ENCODE measurements around the gene PRSS8. TPM values are rescaled to one million over a fixed set of nuclear protein-coding genes. Genes with fewer than 3 reads are reported as not detected.

The PRSS8 gene
- total RNA-seq: not detected in 2 replicates

DNA sequence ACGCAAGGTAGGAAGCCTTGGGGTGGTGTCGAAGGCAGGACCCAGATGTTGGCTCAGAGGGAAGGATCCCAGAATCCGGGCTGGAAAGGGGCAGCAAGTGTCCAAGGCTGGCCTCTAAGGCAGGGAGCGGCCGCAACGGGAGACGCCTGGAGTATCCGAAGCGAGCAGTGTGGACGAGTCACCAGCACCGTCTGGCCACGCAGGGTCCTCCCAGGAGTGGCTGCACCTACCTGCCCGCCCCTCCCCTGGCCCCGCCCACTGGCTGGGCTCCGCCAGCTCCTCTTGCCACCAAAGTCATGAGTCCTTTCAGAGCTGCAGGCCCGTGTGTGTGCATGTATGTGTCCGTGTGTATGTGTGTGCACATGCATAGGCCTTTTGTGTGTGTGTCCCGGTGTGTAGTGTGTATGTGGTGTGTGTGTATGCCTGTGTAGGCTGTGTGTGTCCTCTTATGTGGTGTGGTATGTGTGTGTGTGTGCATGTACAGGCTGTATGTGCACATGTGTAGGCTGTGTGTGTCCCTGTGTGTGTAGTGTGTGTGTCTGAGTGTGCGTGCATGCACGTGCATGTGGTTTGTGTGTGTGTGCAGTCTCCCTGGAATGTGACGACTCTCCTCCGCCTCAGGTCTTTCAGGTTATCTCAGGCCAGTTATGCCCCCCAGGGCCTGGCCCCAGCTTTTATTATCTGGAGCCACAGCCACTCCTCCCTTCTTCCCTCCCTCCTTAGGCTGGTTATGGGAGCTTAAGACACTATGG, at the start of gene PRSS8:
PRSS8 (minus strand) TSS at position 193 of the 752 bp plus-strand sequence. CDS start 229 bp downstream, outside the sequence.

DNA sequence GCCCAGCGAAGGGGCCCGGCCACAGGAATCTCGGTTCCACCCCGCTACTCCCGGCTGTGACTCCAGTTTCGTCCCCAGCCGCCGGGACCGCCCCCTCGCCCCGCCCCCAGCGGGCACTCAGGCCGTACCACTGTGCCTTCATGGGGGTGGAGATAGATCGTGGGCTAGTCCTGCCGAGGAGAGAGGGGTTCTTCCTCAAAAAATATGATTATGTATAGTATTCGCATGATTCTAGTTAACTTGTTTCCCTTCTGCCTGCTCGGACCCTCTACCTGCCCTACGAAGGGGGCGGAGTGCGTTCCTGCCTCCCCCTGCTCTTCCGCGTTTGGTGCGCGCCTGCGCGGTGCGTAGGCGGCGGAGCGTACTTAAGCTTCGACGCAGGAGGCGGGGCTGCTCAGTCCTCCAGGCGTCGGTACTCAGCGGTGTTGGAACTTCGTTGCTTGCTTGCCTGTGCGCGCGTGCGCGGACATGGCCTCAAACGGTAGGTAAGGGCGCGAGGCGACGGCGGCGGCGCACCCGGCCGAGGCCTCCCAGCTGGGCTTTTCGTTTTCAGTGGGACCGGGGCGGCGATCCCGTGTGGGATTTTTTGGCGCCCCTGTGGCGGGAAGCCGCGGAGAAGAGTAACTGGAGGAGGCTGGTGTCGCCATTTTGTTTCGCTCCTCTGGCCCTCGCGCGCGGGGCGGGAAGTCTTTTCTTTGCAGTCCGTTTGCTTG, 44.4 kb upstream of the PRSS8 start, which contains the start of gene FUS:
FUS (plus strand) TSS at position 393 of the 713 bp plus-strand sequence; CDS start at position 469, 76 bp downstream.

DNA sequence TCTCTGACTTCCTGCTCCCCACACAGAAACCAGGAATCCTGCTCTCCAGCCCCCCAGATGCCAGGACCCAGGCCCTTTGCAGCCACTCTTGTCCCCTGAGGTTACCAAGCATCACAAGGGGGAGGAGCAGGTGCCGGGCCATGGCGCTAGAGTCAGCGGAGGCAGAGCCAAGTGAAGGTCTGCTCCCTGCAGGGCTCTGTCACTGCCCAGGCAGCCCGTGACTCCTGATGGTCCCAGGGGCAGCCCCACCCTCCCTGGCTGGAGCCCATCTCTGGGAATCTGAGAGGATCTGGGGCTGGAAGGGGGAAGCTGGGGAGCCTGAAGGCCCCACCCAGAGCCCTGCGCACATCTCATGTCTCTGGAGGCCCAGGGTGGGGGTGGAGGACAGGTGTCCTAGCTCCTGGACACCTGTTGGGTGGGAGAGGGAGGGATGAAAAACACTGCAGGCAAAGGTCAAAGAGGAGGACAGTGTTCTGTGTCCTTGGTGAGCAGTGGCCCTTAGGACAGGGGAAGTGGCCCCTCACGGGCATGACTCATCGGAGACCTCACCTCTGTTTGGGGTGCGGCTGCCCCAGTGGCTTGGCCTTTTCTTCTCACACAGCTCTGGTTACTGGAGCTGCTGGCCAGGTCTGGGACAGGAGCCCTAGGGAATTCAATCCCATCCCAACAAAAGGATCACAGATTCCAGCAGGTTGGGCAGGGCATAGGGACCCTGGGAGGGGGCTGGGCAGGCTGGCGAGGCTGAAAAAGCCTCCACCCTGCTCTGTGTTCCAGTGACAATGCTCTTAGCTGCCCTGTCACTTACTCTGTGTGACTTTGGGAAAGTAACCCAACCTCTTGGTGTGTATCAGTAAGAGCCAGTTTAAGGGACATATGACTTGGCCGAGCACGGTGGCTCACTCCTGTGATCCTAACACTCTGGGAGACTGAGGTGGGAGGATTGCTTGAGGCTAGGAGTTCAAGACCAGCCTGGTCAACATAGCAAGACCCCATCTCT, 14.7 kb upstream of the PRSS8 start, which contains the start of gene PRSS36:
PRSS36 (minus strand) TSS at position 173 of the 997 bp plus-strand sequence; CDS start at position 142, 31 bp downstream.

DNA sequence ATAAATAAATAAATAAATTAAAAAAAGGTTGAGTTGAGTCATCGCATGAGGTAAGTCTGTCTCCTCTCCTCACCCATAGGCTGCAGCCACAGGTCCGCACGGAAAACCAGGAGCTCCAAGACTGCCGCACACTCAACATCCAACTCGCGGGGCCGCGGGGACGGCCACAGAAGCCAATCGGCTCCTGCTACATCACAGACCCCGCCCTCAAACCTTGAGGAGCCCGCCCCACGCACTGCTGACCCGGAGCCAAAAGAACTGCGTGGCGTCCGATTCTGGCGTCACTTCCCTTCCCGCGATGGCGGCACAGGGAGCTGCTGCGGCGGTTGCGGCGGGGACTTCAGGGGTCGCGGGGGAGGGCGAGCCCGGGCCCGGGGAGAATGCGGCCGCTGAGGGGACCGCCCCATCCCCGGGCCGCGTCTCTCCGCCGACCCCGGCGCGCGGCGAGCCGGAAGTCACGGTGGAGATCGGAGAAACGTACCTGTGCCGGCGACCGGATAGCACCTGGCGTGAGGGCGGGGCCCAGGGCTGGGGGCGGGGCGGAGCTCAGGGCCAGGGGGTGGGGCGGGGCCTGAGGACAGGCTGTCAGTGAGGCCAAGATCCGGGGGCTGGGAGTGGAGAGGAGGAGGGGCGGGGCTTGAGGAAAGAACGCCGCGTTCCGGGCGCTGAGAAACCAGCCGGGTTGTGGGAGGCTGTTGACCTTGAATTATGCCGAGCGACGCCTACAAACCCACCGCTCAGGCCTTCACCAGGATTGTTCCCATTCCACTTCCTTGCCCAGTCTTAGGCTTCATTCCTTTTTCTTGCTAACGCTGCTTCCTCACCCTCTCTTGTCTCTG, 17.9 kb downstream of the PRSS8 start, which contains the start of gene KAT8:
KAT8 (plus strand) TSS at position 281 of the 839 bp plus-strand sequence; CDS start at position 299, 18 bp downstream.

DNA sequence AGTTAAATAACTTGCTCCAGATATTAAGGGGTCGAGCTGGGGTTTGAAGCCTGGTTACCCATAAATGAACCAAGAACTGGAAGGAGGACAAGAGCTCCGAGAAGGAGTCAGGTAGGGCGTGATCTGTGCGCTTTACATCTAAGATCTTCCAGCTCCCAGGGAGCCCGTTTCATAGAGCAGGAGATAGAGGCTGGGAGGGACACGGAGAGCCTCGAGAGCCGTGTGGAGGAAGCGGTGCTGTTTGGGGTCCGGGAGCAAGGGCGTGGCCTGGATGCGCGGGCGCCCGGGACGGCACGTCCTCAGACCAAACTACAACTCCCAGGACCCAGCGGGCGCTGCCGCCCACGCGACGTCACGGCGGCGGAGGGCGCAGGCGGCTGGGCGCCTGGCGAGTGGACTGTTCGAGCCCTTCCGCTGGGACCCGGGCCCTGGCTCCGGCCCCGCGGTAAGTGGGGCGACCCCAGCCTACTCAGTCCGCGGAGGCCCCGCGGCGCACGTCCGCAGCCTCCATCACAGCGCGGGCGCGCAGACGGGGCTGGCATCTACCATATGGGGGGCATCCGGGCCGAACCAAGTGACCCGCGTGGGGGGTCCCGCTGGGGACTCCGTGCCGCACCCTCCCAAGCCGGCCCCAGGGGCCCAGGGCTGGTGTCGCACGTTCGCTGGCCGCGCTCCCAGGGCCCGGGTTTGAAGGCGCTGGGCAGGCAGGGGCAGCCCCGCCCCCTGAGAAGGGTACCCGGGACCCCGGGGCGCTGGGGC, 27.3 kb downstream of the PRSS8 start, which contains the start of gene BCKDK:
BCKDK (plus strand) TSS at position 352 of the 759 bp plus-strand sequence. CDS start 838 bp downstream, outside the sequence.

DNA sequence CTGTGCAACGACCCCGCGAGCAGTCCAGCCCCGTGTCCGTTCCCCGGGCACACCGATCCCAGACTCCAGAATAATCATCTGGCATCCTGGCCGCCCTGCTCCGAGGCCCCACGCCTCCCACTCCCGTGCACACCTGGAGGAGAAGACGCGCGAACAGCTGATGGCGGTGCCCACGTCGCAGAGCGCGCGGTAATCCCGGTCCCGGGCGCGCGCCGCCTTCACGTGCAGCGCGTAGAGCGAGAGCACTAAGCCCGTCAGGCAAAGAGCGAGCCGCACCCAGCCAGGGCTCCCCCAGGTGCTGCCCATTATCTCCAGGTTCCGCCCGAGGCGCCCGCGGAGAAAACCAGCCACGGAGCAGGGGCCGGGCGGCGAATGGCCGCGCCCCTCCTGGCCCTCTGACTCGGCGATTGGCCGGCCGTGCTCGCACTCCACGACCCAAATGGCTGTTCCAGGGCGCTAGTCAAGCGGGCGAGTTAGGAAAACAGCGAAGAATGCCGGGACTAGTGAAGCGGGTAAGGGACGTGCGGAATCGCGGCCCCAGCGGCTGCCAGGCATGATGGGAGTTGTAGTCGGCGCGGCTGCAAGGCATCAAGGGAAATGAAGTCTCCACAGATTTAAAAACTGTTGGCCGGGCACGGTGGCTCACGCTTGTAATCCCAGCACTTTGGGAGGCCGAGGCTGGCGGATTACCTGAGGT, 41.0 kb downstream of the PRSS8 start, which contains the start of gene VKORC1:
VKORC1 (minus strand) TSS at position 374 of the 697 bp plus-strand sequence; CDS start at position 306, 68 bp downstream.

DNA sequence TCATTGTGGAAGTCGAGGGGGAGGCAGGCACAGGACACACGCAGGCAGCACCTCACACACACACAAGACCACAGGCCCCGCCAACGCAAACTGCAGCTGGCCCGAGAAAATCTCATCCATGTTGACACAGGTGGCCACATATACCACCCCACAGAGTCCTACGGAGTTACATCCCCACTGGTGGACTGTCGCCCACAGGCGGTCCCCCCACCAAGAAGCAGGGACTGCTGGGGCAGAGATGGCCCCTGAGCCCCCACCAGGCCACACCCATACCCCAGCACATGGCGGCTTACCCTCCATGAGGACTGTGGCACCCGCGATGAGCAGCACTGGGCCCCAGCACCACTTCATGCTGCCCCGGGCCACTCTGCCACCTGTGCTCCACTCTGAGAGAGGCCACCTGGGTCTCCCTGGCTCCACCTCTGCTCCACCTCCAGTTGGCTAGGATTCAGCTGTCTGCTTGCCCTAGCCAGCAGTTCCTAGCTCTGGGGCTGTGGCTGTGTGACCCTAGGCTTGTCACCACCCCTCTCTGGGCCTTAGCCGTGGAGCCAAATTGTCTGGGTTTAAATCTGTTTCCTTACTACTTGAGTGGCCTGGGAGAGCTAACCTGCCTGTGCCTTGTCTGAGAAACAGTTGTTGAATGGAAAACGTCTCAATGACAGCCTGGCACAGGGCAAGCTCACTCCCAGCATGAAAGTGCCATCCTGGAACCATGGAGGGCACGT, 46.9 kb downstream of the PRSS8 start, which contains the start of gene PRSS53:
PRSS53 (minus strand) TSS at position 485 of the 725 bp plus-strand sequence; CDS start at position 351, 134 bp downstream.

Other genes starting within 250 kb of the PRSS8 start
- 77.8 and 85.3 TPM in 2 replicates for gene BCL7C, start 241.7 kb downstream of the PRSS8 start, total RNA-seq
- gene CTF1, start 239.1 kb downstream of the PRSS8 start, total RNA-seq: 3.9 and 11.2 TPM in 2 replicates
- gene FBXL19, start 212.2 kb downstream of the PRSS8 start, total RNA-seq: 26.6 and 34.0 TPM in 2 replicates
- 65.9 and 71.5 TPM in 2 replicates for gene ORAI3, start 186.7 kb downstream of the PRSS8 start, total RNA-seq
- 3.2 TPM in 2 replicates for gene SETD1A, start 178.0 kb downstream of the PRSS8 start, total RNA-seq
- 24.5 and 26.2 TPM in 2 replicates for gene HSD3B7, start 150.5 kb downstream of the PRSS8 start, total RNA-seq
- 0.86 and 1.4 TPM in 2 replicates for gene STX1B, start 125.1 kb downstream of the PRSS8 start, total RNA-seq
- gene STX4, start 102.2 kb downstream of the PRSS8 start, total RNA-seq: 24.8 and 36.2 TPM in 2 replicates
- gene ZNF668, start 61.5 kb downstream of the PRSS8 start, total RNA-seq: 14.4 and 16.1 TPM in 2 replicates
- 6.9 and 15.6 TPM in 2 replicates for gene ZNF646, start 61.3 kb downstream of the PRSS8 start, total RNA-seq
- under 0.01 and 1.4 TPM in 2 replicates for gene PRSS53, start 46.8 kb downstream of the PRSS8 start, total RNA-seq
- 211 and 231 TPM in 2 replicates for gene VKORC1, start 40.9 kb downstream of the PRSS8 start, total RNA-seq
- 64.9 and 65.9 TPM in 2 replicates for gene BCKDK, start 27.3 kb downstream of the PRSS8 start, total RNA-seq
- 31.2 and 33.7 TPM in 2 replicates for gene KAT8, start 18.1 kb downstream of the PRSS8 start, total RNA-seq
- 0.18 and 2.0 TPM in 2 replicates for gene PRSS36, start 14.3 kb upstream of the PRSS8 start, total RNA-seq
- gene FUS, start 44.4 kb upstream of the PRSS8 start, total RNA-seq: 52.8 and 55.5 TPM in 2 replicates
- 87.2 and 112 TPM in 2 replicates for gene PYCARD, start 67.0 kb upstream of the PRSS8 start, total RNA-seq
- gene TRIM72, start 78.4 kb upstream of the PRSS8 start, total RNA-seq: not detected in 2 replicates
- not detected in 2 replicates for gene PYDC1, start 81.4 kb upstream of the PRSS8 start, total RNA-seq
- not detected in 2 replicates for gene ITGAM, start 124.2 kb upstream of the PRSS8 start, total RNA-seq
- 0.86 and 1.9 TPM in 2 replicates for gene ITGAX, start 219.4 kb upstream of the PRSS8 start, total RNA-seq